Esophagus muscularis mucosa (tissue), 4 donors: Measurements from ENCODE around the gene DIS3L. TPM values are rescaled to one million over a fixed set of nuclear protein-coding genes. Genes with fewer than 3 reads are reported as not detected.

ENCODE experiments used
- DNase-seq: peaks from one replicate; pipeline ENCODE4 v3.0.0-alpha.2; 2017; ENCODE audit errors: extremely low spot score
- H3K27ac ChIP-seq, 4 donors: fragments of 200-600 bp; sonication (generic); replicated peaks in 1 of 4; 1 replicate in 3 of 4; 2 replicates in 1 of 4; pipeline ENCODE4 v1.5.1; 2016 to 2019; ENCODE audit warnings: mild to moderate bottlenecking in 1 of 4
- H3K27me3 ChIP-seq, 4 donors: fragments of 200-600 bp; sonication (generic); one replicate each; pipeline versions ENCODE4 v1.5.1 to v1.6.0; 2016 to 2019
- H3K36me3 ChIP-seq, 4 donors: fragments of 200-600 bp; sonication (generic); one replicate each; pipeline ENCODE4 v1.5.1; 2016 to 2019
- H3K4me1 ChIP-seq, 4 donors: fragments of 200-600 bp; sonication (generic); one replicate each; pipeline ENCODE4 v1.5.1; 2016 to 2019
- H3K4me3 ChIP-seq, 4 donors: fragments of 200-600 bp; sonication (generic); 1 replicate in 2 of 4; 2 replicates in 2 of 4; pipeline ENCODE4 v1.5.1; 2016 to 2019; ENCODE audit warnings: mild to moderate bottlenecking in 4 of 4, moderate library complexity in 1 of 4
- H3K9me3 ChIP-seq, 4 donors: fragments of 200-600 bp; sonication (generic); 1 replicate in 3 of 4; 2 replicates in 1 of 4; pipeline ENCODE4 v1.5.1; 2016 to 2019
- EP300 ChIP-seq: sonication (generic); formaldehyde crosslinking; IDR thresholded peaks from one replicate; pipeline ENCODE4 v1.6.1; 2017; ENCODE audit warnings: antibody characterized with exemption
- POLR2A ChIP-seq: fragments of 450-650 bp; IDR thresholded peaks from one replicate; pipeline ENCODE4 v1.6.1; 2017; ENCODE audit warnings: antibody characterized with exemption, moderate library complexity, mild to moderate bottlenecking, low read depth
- POLR2AphosphoS5 ChIP-seq, 2 donors: sonication (generic); formaldehyde crosslinking; IDR thresholded peaks; one replicate each; pipeline ENCODE4 v1.6.1; 2017; ENCODE audit warnings: antibody characterized with exemption in 2 of 2
- WGBS: methylation state at CpG from one replicate; pipeline ENCODE4 v1.1.5; 2018; 5-methylcytosine and 5-hydroxymethylcytosine counted together
- intact Hi-C: fragments of 100-400 bp; cut with DNase I; formaldehyde crosslinking; loops from one replicate; pipeline ENCODE4 v1.15.1; 2023
- total RNA-seq, 4 donors: library from RNA; depleted of rRNA; stranded (reverse); fragments of >200 nt; gene quantifications; one replicate each; pipeline versions ENCODE4 v1.1.0 to v1.2.1, GENCODE V29; 2016
- TF ChIP-seq, protein P1 (sequence below), 3 experiments: fragments of 200-600 bp in 2 of 3; fragments of 450-650 bp in 1 of 3; sonication (generic) in 2 of 3; IDR thresholded peaks; one replicate each; pipeline ENCODE4 v1.5.1; 2017 to 2019; ENCODE audit warnings: antibody characterized with exemption in 3 of 3, mild to moderate bottlenecking in 2 of 3, moderate library complexity in 1 of 3

The DIS3L gene
- total RNA-seq, 4 donors from 2014 or later: 33.3 to 47.9 (median 34.8) TPM

DNA sequence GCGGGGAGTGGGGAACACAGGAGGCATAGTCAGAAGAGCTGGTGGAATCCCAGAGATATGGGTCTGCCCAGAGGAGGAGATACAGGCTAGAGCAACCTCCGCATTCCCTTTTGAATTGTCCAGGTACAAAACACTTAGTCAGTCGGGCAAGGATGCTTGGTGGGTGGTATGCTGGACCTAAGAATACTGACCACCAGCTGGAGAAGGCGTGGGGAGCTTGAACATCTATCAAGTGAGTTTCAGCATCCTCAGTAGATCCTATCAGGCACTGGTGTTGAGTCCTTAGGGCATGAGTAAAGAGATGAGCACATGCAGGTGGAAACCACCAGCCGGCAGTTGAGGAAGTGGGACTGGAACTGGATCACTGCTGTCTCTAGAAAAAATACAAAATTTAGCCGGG, 14.7 kb upstream of the DIS3L start:
- intact Hi-C loops: no loop called here
- WGBS: 93% methylated on average over 6 of the region's 6 CpGs
- Histone ChIP-seq H3K36me3 (no peaks in the 10 kb centered on the region), H3K27ac (no peak overlapping the region), H3K4me3 (no peak overlapping the region), H3K27me3 (no peaks in the 10 kb centered on the region), H3K9me3 (peaks cover 0 to 7% (median 0%) of the 10 kb centered on the region in 4 donors), H3K4me1 (no peaks in the 10 kb centered on the region)
- DNase-seq: no peak
- TF ChIP-seq POLR2A (no peak), EP300 (no peak), POLR2AphosphoS5 (IDR thresholded peaks at IDR 0.05) (no peak)
- TF ChIP-seq, protein P1, sequence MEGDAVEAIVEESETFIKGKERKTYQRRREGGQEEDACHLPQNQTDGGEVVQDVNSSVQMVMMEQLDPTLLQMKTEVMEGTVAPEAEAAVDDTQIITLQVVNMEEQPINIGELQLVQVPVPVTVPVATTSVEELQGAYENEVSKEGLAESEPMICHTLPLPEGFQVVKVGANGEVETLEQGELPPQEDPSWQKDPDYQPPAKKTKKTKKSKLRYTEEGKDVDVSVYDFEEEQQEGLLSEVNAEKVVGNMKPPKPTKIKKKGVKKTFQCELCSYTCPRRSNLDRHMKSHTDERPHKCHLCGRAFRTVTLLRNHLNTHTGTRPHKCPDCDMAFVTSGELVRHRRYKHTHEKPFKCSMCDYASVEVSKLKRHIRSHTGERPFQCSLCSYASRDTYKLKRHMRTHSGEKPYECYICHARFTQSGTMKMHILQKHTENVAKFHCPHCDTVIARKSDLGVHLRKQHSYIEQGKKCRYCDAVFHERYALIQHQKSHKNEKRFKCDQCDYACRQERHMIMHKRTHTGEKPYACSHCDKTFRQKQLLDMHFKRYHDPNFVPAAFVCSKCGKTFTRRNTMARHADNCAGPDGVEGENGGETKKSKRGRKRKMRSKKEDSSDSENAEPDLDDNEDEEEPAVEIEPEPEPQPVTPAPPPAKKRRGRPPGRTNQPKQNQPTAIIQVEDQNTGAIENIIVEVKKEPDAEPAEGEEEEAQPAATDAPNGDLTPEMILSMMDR (IDR thresholded peaks at IDR 0.05): no peak

DNA sequence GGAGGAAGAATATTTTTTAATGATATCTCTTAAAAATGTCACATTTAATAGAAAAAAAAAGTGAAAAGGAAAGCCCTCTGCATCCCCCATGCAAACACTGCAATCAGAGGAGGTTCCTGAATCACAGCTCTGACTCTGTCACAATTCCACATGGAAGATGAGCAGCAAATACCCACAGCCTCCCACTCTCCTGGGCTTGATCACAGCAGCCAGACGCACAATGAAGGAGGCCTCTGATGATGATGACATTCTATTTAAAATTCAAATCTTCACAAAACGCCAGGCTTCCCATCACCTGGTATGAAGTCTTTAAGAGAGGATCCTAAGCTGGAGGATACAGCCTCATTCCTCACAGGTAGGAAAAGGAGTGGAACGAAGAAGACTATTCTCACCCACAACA, 9.1 kb upstream of the DIS3L start:
- Histone ChIP-seq H3K27me3 (no peaks in the 10 kb centered on the region), H3K36me3 (no peaks in the 10 kb centered on the region), H3K9me3 (no peaks in the 10 kb centered on the region), H3K27ac (no peak overlapping the region), H3K4me1 (peaks cover 0 to 18% (median 9%) of the 10 kb centered on the region in 4 donors), H3K4me3 (no peak overlapping the region)
- TF ChIP-seq, protein P1 (IDR thresholded peaks at IDR 0.05): no peak
- TF ChIP-seq POLR2AphosphoS5 (IDR thresholded peaks at IDR 0.05) (no peak), POLR2A (no peak), EP300 (no peak)
- WGBS: 82% methylated on average over 3 of the region's 3 CpGs
- no peak for DNase-seq
- intact Hi-C loops: no loop called here

DNA sequence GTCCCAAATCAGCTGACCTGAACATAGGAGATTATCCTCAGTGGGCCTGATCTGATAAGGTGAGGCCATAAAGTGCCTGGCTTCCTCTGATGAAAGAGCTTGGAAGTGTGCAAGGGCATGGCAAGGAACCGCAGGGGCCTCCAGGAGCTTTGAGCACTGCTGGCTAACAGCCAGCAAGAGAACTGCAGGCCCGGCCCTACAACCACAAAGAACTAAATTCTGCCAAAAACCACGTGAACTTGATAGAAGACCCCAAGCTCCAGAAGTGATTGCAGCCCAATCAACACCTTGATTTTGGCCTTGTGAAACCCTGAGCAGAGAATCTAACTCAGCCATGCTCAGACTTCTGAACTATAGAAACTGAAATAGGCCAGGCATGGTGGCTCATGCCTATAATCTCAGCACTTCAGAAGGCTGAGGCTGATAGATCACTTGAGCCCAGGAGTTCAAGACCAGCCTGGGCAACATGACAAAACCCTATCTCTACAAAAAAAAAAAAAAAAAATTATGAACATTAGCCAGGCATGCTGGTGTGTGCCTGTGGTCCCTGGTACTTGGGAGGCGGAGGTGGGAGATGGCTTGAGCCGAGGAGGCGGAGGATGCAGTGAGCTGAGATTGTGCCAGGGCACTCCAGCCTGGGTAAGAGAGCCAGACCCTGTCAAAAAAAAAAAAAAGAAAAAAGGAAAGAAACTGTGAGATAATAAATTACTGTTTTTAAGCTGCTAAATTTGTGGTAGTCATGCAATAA, 7.7 kb upstream of the DIS3L start:
- Histone ChIP-seq H3K4me3 (no peak overlapping the region), H3K9me3 (no peaks in the 10 kb centered on the region), H3K4me1 (peaks cover 0 to 22% (median 9%) of the 10 kb centered on the region in 4 donors), H3K27me3 (no peaks in the 10 kb centered on the region), H3K36me3 (no peaks in the 10 kb centered on the region), H3K27ac (no peak overlapping the region)
- intact Hi-C loops: loop anchor here (5.0 kb wide), 2 partner anchors 33 to 303 kb away; partner anchors contain the start of gene MEGF11
- TF ChIP-seq POLR2AphosphoS5 (IDR thresholded peaks at IDR 0.05) (no peak), POLR2A (no peak), EP300 (no peak)
- TF ChIP-seq, protein P1 (IDR thresholded peaks at IDR 0.05): no peak
- WGBS: 84% methylated on average over 6 of the region's 6 CpGs
- DNase-seq: no peak

DNA sequence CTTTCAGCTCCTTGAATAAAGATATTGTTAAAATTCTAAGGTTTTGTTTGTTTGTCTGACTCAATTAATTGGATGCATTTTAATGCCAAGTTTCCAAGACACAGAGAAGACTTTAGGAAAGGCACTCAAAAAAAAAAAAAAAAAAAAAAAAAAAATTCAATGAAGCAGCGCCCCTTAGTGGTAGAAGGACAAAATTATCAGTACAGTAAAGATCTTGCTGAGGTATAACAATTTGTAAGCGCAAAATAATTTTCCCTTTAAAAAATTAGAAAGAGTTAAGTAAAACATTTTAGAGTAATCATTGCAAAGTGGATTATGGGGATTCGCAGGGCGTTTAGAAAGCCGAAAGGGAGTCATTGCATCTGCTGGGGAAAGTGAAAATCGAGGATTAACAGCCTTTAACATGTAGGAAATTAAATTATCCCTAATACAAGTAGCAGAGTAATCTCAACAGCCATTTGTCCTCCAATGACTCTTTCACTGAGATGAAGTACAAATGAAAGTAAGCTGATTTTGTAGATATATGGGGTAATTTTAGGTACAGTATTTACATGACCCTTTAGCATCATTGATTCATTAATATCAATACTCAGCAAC, 5.8 kb upstream of the DIS3L start:
- H3K9me3 ChIP-seq: no peaks in the 10 kb centered on the region
- intact Hi-C loops: loop anchor here (5.0 kb wide), 2 partner anchors 35 to 305 kb away; partner anchors contain the start of gene MEGF11
- WGBS: 12% methylated on average over 6 of the region's 6 CpGs
- peaks cover 5 to 36% (median 19%) of the 10 kb centered on the region in 4 donors for H3K4me1 ChIP-seq
- TF ChIP-seq, protein P1 (IDR thresholded peaks at IDR 0.05): peak; percentile 42 to 62 (median 44)
- TF ChIP-seq EP300: no peak
- H3K27me3 ChIP-seq: no peaks in the 10 kb centered on the region
- H3K4me3 ChIP-seq: no peak overlapping the region
- no peaks in the 10 kb centered on the region for H3K36me3 ChIP-seq
- no peak for DNase-seq
- H3K27ac ChIP-seq: no peak overlapping the region
